K562 (cell line): ENCODE results near the gene AKT2.

Experiments
- ARID3B ChIP-seq: fragments of 250-450 bp; sonication (Bioruptor Pico); IDR thresholded peaks from 2 replicates; pipeline ENCODE4 v1.4.0; 2020; ENCODE audit warnings: borderline replicate concordance
- MAZ ChIP-seq, 2 experiments: fragments of 450-650 bp in 1 of 2; sonication (generic) in 1 of 2; formaldehyde crosslinking; IDR thresholded peaks in 1 of 2; conservative IDR thresholded peaks in 1 of 2; 2 replicates each; pipeline versions ENCODE4 v1.4.0 to v1.5.0; 2020; ENCODE audit warnings: mild to moderate bottlenecking in 1 of 2, missing genetic modification reagents in 1 of 2
- POLR2AphosphoS5 ChIP-seq: IDR thresholded peaks from 2 replicates; pipeline ENCODE4 v1.6.1; 2011; ENCODE audit warnings: mild to moderate bottlenecking, low read depth, low read length, moderate library complexity; ENCODE audit not compliant: control insufficient read depth, insufficient read depth
- PRDM10 ChIP-seq: fragments of 450-650 bp; IDR thresholded peaks from 2 replicates; pipeline ENCODE4 v1.6.1; 2018; ENCODE audit not compliant: partially characterized antibody
- ZBTB40 ChIP-seq, 2 experiments: fragments of 450-650 bp in 1 of 2; sonication (generic) in 1 of 2; formaldehyde crosslinking in 1 of 2; IDR thresholded peaks; 2 replicates each; pipeline versions ENCODE4 v1.7.1 to v1.9.0; 2016 to 2022; ENCODE audit warnings: inconsistent platforms in 1 of 2, mild to moderate bottlenecking in 1 of 2, missing genetic modification reagents in 1 of 2
- ZNF24 ChIP-seq: fragments of 450-650 bp; IDR thresholded peaks from 2 replicates; pipeline ENCODE4 v1.6.1; 2016

GRCh38 chr19:40216013-40216776 lies 69.0 kb downstream of the AKT2 start:
- TF ChIP-seq MAZ (CRISPR knock-in tag; conservative IDR thresholded peaks at IDR 0.05 in 1 of 2, IDR thresholded peaks at IDR 0.05 in 1 of 2) (no peak), PRDM10 (no peak), POLR2AphosphoS5 (no peak), ZBTB40 (IDR thresholded peaks at IDR 0.05) (no peak), ZBTB40 (CRISPR knock-in tag; IDR thresholded peaks at IDR 0.05) (no peak), ZNF24 (no peak), ARID3B (CRISPR knock-in tag) (no peak)
